AG04450 (cell line): ENCODE measurements around the gene CCNDBP1. TPM values are rescaled to one million over a fixed set of nuclear protein-coding genes. Genes with fewer than 3 reads are reported as not detected.
"Not testable (repeated sequence)": the region's sequence is repeated elsewhere in the genome, so short reads cannot be mapped to it uniquely, and the experiment has no call there.

Experiments used
- CTCF ChIA-PET: fragments of 300-600, 350-600 bp; formaldehyde crosslinking; extraction: SDS; loops from one replicate; lab custom pipeline; 2022; ENCODE audit warnings: antibody characterized with exemption, inconsistent platforms; lab: Charles Lee
- POLR2A ChIA-PET: fragments of 350-600 bp; formaldehyde crosslinking; extraction: SDS; loops from one replicate; lab custom pipeline; 2021; ENCODE audit warnings: antibody characterized with exemption, inconsistent platforms; lab: Yijun Ruan, JAX
- DNase-seq: peaks from one replicate; pipeline ENCODE4 v3.0.0-alpha.2; 2011; ENCODE audit warnings: low read depth, low spot score
- H3K27ac ChIP-seq: one replicate; pipeline ENCODE4 v1.5.1; 2012; ENCODE audit warnings: low read depth, low read length, control low read depth
- H3K27me3 ChIP-seq: one replicate; pipeline ENCODE4 v1.6.0; 2012; ENCODE audit warnings: low read length; ENCODE audit not compliant: control insufficient read depth, insufficient read depth
- H3K4me3 ChIP-seq: 2 replicates; pipeline ENCODE4 v1.5.1; 2011; ENCODE audit warnings: mild to moderate bottlenecking, low read depth, low read length, control low read depth
- H3K9me3 ChIP-seq: 2 replicates; pipeline ENCODE4 v1.5.1; 2012; ENCODE audit warnings: low read length; ENCODE audit not compliant: control insufficient read depth, insufficient read depth
- polyA plus RNA-seq: library from polyadenylated mRNA; depleted of rRNA; stranded (reverse); fragments of >200 nt; gene quantifications from 2 replicates; pipeline ENCODE4 v1.2.3, GENCODE V29; 2011
- TF ChIP-seq, protein P1 (sequence below): IDR thresholded peaks from 2 replicates; pipeline ENCODE4 v1.5.1; 2011; ENCODE audit warnings: low read depth, low read length, control low read depth, inconsistent platforms

Gene CCNDBP1
- polyA plus RNA-seq, 1 experiment, result 54.2 TPM

- H3K27me3 ChIP-seq, result peaks cover 15% of the 10 kb centered on the region
- no peaks in the 10 kb centered on the region for H3K9me3 ChIP-seq
- no peak within 1 kb of the TSS for H3K4me3 ChIP-seq
- no peak within 1 kb of the TSS for H3K27ac ChIP-seq
- DNase-seq, result no peak
- ChIA-PET CTCF (interaction anchor here (0.6 kb wide), 1 partner anchor 16 kb away, joined by 3 read pairs; no protein-coding TSS in a partner anchor), POLR2A (no interaction called here)
- TF ChIP-seq, protein P1, sequence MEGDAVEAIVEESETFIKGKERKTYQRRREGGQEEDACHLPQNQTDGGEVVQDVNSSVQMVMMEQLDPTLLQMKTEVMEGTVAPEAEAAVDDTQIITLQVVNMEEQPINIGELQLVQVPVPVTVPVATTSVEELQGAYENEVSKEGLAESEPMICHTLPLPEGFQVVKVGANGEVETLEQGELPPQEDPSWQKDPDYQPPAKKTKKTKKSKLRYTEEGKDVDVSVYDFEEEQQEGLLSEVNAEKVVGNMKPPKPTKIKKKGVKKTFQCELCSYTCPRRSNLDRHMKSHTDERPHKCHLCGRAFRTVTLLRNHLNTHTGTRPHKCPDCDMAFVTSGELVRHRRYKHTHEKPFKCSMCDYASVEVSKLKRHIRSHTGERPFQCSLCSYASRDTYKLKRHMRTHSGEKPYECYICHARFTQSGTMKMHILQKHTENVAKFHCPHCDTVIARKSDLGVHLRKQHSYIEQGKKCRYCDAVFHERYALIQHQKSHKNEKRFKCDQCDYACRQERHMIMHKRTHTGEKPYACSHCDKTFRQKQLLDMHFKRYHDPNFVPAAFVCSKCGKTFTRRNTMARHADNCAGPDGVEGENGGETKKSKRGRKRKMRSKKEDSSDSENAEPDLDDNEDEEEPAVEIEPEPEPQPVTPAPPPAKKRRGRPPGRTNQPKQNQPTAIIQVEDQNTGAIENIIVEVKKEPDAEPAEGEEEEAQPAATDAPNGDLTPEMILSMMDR, result no peak
Measured at GRCh38 chr15:43220991-43221403, 35.8 kb downstream of the CCNDBP1 start, which contains the start of gene EPB42. EPB42 (minus strand) TSS chr15:43221018; CDS start chr15:43220825, 193 bp downstream.

DNA sequence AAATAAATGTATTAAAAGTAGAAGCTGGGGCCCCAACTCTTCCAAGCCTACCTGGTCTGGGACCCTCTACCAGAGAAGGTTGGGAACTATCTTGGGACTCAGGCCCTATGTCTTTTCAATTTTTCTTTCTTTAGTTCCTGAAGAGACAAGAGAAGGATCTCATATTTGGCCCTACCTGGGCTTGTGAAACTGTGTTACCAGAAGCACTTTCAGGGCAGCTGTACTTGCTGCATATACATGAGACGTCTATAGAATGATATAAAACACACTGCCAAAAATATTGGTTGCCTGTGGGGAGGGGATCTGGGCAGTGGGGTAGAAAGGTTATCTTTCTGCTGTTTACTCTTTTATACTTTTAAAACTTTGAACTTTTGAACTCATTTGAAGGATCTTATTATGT is 36.2 kb downstream of the CCNDBP1 start:
- no peak overlapping the region for H3K27ac ChIP-seq
- CTCF ChIA-PET, result interaction anchor here (0.6 kb wide), 1 partner anchor 17 kb away, joined by 3 read pairs; no protein-coding TSS in a partner anchor
- no peaks in the 10 kb centered on the region; the same call in 1 of the 2 replicates for H3K9me3 ChIP-seq
- POLR2A ChIA-PET, result no interaction called here
- peaks cover 15% of the 10 kb centered on the region for H3K27me3 ChIP-seq
- TF ChIP-seq, protein P1, result no peak
- no peak for DNase-seq
- H3K4me3 ChIP-seq, result no peak overlapping the region

GRCh38 chr15:43225201-43225949 is 40.2 kb downstream of the CCNDBP1 start:
- no peak overlapping the region for H3K27ac ChIP-seq
- peak; percentile 11 for DNase-seq
- no peaks in the 10 kb centered on the region; the same call in 1 of the 2 replicates for H3K9me3 ChIP-seq
- H3K4me3 ChIP-seq, result no peak overlapping the region
- TF ChIP-seq, protein P1, result peak; percentile 83
- H3K27me3 ChIP-seq, result peaks cover 15% of the 10 kb centered on the region
- POLR2A ChIA-PET, result interaction anchor here (1.0 kb wide), 1 partner anchor 60 kb away, joined by 4 read pairs; no protein-coding TSS in a partner anchor
- CTCF ChIA-PET, result interaction anchor here (0.6 to 4.5 kb wide), 28 partner anchors 9 to 202 kb away, joined by 3 to 160 read pairs (median 4); partner anchors contain the start of genes TGM5 and TGM7

GRCh38 chr15:43225950-43226255 is 40.7 kb downstream of the CCNDBP1 start:
- H3K4me3 ChIP-seq, H3K27ac ChIP-seq, DNase-seq, H3K9me3 ChIP-seq: not testable (repeated sequence)
- ChIA-PET POLR2A (interaction anchor here (1.0 kb wide), 1 partner anchor 60 kb away, joined by 4 read pairs; no protein-coding TSS in a partner anchor), CTCF (interaction anchor here (0.7 to 4.5 kb wide), 24 partner anchors 9 to 175 kb away, joined by 3 to 160 read pairs (median 5); partner anchors contain the start of genes TGM5 and TGM7)
- peaks cover 15% of the 10 kb centered on the region for H3K27me3 ChIP-seq

DNA sequence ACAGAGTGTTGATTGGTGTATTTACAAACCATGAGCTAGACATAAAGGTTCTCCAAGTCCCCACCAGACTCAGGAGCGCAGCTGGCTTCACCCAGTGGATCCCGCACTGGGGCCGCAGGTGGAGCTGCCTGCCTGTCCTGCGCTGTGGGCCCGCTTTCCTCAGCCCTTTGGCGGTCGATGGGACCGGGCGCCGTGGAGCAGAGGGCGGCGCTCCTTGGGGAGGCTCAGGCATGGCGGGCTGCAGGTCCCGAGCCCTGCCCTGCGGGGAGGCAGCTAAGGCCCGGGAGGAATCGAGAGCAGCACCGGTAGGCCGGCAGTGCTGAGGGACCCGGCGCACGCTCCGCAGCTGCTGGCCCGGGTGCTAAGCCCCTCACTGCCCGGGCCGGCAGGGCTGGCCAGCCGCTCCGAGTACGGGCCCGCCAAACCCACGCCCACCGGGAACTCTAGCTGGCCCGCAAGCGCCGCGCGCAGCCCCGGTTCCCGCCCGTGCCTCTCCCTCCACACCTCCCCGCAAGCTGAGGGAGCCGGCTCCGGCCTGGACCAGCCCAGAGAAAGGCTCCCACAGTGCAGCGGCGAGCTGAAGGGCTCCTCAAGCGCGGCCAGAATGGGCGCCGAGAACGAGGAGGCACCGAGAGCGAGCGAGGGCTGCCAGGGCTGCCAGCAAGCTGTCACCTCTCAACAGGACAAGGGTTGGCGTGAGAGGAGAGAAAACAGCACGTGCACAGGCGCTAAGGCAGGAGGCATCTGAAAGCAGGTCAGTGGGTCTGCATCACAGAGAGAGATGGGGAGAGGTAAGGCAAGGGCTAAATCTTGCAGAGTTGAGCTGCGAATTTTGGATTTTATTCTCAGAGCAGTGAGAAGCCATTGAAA is 41.5 kb downstream of the CCNDBP1 start:
- TF ChIP-seq, protein P1, result no peak
- peaks cover 10% of the 10 kb centered on the region for H3K27me3 ChIP-seq
- H3K9me3 ChIP-seq, result no peaks in the 10 kb centered on the region; the same call in 1 of the 2 replicates
- ChIA-PET CTCF (interaction anchor here (0.9 to 4.5 kb wide), 14 partner anchors 8 to 176 kb away, joined by 3 to 160 read pairs (median 6); partner anchors contain the start of gene TGM5), POLR2A (no interaction called here)
- no peak overlapping the region for H3K4me3 ChIP-seq
- no peak for DNase-seq
- H3K27ac ChIP-seq, result no peak overlapping the region
